8988T (cell line): ENCODE results near the gene PDE2A.

Source experiments
- DNase-seq: peaks from one replicate; pipeline ENCODE4 v3.0.0; 2011

PDE2A gene

GRCh38 chr11:72655014-72655413 lies 19.2 kb downstream of the PDE2A start:
- DNase-seq, result no peak

GRCh38 chr11:72653649-72654048 lies 20.6 kb downstream of the PDE2A start:
- DNase-seq, result no peak

- no peak for DNase-seq
These were observed 21.2 kb downstream of the PDE2A start for GRCh38 chr11:72652873-72653630.

GRCh38 chr11:72652133-72652532 lies 22.1 kb downstream of the PDE2A start:
- no peak for DNase-seq

- DNase-seq, result no peak
These were observed 24.8 kb downstream of the PDE2A start for GRCh38 chr11:72649215-72649976.

GRCh38 chr11:72648384-72649136 lies 25.7 kb downstream of the PDE2A start:
- no peak for DNase-seq

- DNase-seq, result no peak
These were observed 26.3 kb downstream of the PDE2A start for GRCh38 chr11:72647882-72648281.

GRCh38 chr11:72646472-72646871 lies 27.8 kb downstream of the PDE2A start:
- DNase-seq, result no peak

- no peak for DNase-seq
These were observed 28.2 kb downstream of the PDE2A start for GRCh38 chr11:72646024-72646423.

GRCh38 chr11:72643547-72643946 lies 30.7 kb downstream of the PDE2A start:
- peak; percentile 85 for DNase-seq

GRCh38 chr11:72642884-72643522 lies 31.2 kb downstream of the PDE2A start:
- peak; percentile 98 for DNase-seq

- DNase-seq, result peak; percentile 94
These were observed 32.0 kb downstream of the PDE2A start for GRCh38 chr11:72642043-72642883.

GRCh38 chr11:72641522-72642042 lies 32.6 kb downstream of the PDE2A start:
- no peak for DNase-seq

GRCh38 chr11:72639502-72640375 lies 34.5 kb downstream of the PDE2A start:
- no peak for DNase-seq

GRCh38 chr11:72637926-72638325 lies 36.3 kb downstream of the PDE2A start:
- DNase-seq, result no peak

- DNase-seq, result no peak
These were observed 37.0 kb downstream of the PDE2A start for GRCh38 chr11:72637198-72637597.

- DNase-seq, result no peak
These were observed 37.8 kb downstream of the PDE2A start for GRCh38 chr11:72636376-72636775.

- no peak for DNase-seq
These were observed 38.3 kb downstream of the PDE2A start for GRCh38 chr11:72635933-72636332.

- DNase-seq, result no peak
These were observed 38.8 kb downstream of the PDE2A start for GRCh38 chr11:72635309-72635915.

GRCh38 chr11:72634472-72635095 lies 39.6 kb downstream of the PDE2A start:
- DNase-seq, result no peak
